SH-SY5Y (cell line): ENCODE data around the gene MAP7D2.

ENCODE experiments used
- GATA2 ChIP-seq: IDR thresholded peaks from 2 replicates; pipeline ENCODE4 v1.6.1; 2011; ENCODE audit warnings: mild to moderate bottlenecking, low read depth, low read length
- GATA3 ChIP-seq: IDR thresholded peaks from 2 replicates; pipeline ENCODE4 v1.6.1; 2011; ENCODE audit warnings: low read depth, mild to moderate bottlenecking, low read length, moderate library complexity

The MAP7D2 gene

GRCh38 chrX:20129547-20129946 lies 12.8 kb upstream of the MAP7D2 start:
- TF ChIP-seq GATA2 (no peak), GATA3 (no peak)

- TF ChIP-seq GATA2 (no peak), GATA3 (no peak)
Observed at GRCh38 chrX:20128670-20129069, 12.0 kb upstream of the MAP7D2 start.

GRCh38 chrX:20124964-20125363 lies 8.3 kb upstream of the MAP7D2 start:
- TF ChIP-seq GATA2, result no peak
- TF ChIP-seq GATA3, result no peak

GRCh38 chrX:20118065-20118824 lies 1.5 kb upstream of the MAP7D2 start:
- TF ChIP-seq GATA2 (no peak), GATA3 (no peak)

- no peak for TF ChIP-seq GATA2
- TF ChIP-seq GATA3, result no peak
Observed at GRCh38 chrX:20116087-20116576, 575 bp downstream of the MAP7D2 start.

- TF ChIP-seq GATA2 (no peak), GATA3 (no peak)
Observed at GRCh38 chrX:20112022-20112774, 4.5 kb downstream of the MAP7D2 start.

- TF ChIP-seq GATA2 (no peak), GATA3 (no peak)
Observed at GRCh38 chrX:20111271-20111670, 5.4 kb downstream of the MAP7D2 start.

- TF ChIP-seq GATA3 (no peak), GATA2 (no peak)
Observed at GRCh38 chrX:20101934-20102581, 14.6 kb downstream of the MAP7D2 start.

GRCh38 chrX:20091499-20091898 lies 25.2 kb downstream of the MAP7D2 start:
- TF ChIP-seq GATA2 (no peak), GATA3 (no peak)

GRCh38 chrX:20089845-20090244 lies 26.9 kb downstream of the MAP7D2 start:
- no peak for TF ChIP-seq GATA3
- no peak for TF ChIP-seq GATA2

GRCh38 chrX:20080277-20080676 lies 36.4 kb downstream of the MAP7D2 start:
- TF ChIP-seq GATA2 (no peak), GATA3 (no peak)

- no peak for TF ChIP-seq GATA3
- TF ChIP-seq GATA2, result no peak
Observed at GRCh38 chrX:20071511-20072079, 45.1 kb downstream of the MAP7D2 start.

- TF ChIP-seq GATA3 (no peak), GATA2 (no peak)
Observed at GRCh38 chrX:20067709-20068561, 48.8 kb downstream of the MAP7D2 start.
